ENCODE results near the gene KCNQ2.

DNA sequence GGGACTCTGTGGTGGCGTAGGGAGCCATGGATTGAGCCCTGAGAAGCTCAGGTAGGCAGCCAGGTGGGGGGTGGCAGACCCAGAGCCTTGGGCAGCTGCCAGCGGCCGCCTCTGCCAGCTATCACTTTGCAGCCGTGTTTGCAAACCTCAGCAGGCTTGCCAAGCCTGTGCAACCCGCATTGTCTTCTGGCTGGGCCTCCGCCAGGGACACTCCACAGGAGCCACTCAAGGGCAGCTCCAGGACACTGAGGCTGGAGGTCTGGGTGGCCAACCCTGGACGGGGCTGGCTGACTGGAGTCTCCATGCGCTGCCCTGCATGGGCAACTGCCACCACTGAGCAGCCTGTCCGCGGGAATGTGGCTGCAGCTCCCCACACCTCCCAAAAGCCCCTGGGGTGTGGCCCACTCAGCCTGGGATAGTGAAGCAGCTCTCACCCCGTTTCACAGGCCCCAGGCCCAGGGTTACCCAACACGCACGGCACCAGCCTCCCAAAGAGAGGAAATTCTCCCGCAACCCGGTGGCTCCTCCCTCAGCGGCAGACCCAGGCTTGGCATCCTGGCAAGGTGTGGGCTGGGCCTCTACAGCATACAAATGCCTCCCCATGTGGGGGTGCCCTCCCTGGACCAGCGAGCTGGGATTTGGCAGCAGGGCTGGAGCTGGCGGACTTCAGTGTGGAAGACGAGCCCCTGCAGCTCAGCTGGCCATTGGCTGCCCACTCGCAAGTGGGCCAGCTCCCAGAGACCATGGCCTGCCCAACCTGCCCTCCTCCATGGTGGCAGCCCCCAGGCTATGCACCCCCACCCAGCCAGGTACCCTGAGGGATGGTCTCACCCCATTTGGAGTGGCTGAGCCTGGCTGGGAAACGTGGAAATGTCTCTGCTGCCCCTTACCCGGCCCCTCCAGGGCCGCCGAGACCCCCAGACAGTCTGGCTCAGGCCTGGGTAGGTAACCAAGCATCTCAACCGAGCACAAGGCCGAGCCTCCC lies 114.2 kb downstream of the KCNQ2 start:
- TF ChIP-seq TAF1 (IDR thresholded peaks at IDR 0.05; ENCODE audit: borderline replicate concordance, low read depth, low read length): no peak
- TF ChIP-seq POLR2A (IDR thresholded peaks at IDR 0.05; ENCODE audit: low read depth, low read length): no peak
- no peak for TF ChIP-seq POLR2AphosphoS5 (IDR thresholded peaks at IDR 0.05; ENCODE audit: low read depth, low read length)
